DND-41 (cell line): ENCODE results near the gene NPIPA7.
"Not testable (repeated sequence)": the region's sequence is repeated elsewhere in the genome, so short reads cannot be mapped to it uniquely, and the experiment has no call there.

Experiments
- EZH2 ChIP-seq: IDR thresholded peaks from 3 replicates; pipeline ENCODE4 v1.6.1; 2012; ENCODE audit warnings: borderline replicate concordance, low read depth, mild to moderate bottlenecking, moderate library complexity, low read length, inconsistent platforms; ENCODE audit not compliant: severe bottlenecking
- TF ChIP-seq, protein P1 (sequence below): IDR thresholded peaks from 2 replicates; pipeline ENCODE4 v1.5.1; 2012; ENCODE audit warnings: borderline replicate concordance, low read length, moderate library complexity, mild to moderate bottlenecking; ENCODE audit not compliant: poor library complexity, severe bottlenecking; ENCODE audit errors: extremely low read depth

DNA sequence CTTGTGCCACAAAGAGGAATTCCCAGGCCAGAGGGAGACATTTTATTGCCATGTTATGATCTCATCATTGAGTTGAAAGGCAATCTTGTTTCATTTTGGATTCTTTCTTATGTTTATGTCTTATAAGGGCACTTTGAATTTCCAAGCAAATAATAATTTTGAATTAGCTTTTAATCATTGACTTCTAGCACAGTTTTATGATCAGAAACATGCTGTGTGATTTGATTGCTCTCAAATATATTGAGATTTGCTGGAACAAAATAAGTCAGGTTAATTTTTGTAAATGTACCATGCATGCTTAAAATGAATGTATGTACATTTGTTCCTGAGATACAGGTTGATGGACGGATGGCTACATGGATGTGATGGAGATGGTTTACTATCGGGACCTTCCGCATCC lies at the start of gene NPIPA7:
- TF ChIP-seq, protein P1, sequence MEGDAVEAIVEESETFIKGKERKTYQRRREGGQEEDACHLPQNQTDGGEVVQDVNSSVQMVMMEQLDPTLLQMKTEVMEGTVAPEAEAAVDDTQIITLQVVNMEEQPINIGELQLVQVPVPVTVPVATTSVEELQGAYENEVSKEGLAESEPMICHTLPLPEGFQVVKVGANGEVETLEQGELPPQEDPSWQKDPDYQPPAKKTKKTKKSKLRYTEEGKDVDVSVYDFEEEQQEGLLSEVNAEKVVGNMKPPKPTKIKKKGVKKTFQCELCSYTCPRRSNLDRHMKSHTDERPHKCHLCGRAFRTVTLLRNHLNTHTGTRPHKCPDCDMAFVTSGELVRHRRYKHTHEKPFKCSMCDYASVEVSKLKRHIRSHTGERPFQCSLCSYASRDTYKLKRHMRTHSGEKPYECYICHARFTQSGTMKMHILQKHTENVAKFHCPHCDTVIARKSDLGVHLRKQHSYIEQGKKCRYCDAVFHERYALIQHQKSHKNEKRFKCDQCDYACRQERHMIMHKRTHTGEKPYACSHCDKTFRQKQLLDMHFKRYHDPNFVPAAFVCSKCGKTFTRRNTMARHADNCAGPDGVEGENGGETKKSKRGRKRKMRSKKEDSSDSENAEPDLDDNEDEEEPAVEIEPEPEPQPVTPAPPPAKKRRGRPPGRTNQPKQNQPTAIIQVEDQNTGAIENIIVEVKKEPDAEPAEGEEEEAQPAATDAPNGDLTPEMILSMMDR = not testable (repeated sequence)
- TF ChIP-seq EZH2 = not testable (repeated sequence)
